ENCODE data around the gene SUCNR1. TPM values are rescaled to one million over a fixed set of nuclear protein-coding genes. Genes with fewer than 3 reads are reported as not detected.

Gene SUCNR1
- total and polyA plus RNA-seq, 2 of the 13 experiments (the other 11 are each of a cell fraction or from before 2014, with no cell fraction given): 0.03 TPM; not detected in 1

GRCh38 chr3:151852074-151852811, 21.2 kb upstream of the SUCNR1 start (continued):
- no peak for TF ChIP-seq HNF1B (CRISPR knock-in tag; IDR thresholded peaks at IDR 0.05)

GRCh38 chr3:151856118-151856517, 17.3 kb upstream of the SUCNR1 start:
- Histone ChIP-seq H3K27ac (ENCODE audit: extremely low read length, insufficient read depth, low read length) (no peak overlapping the region), H4K20me1 (ENCODE audit: insufficient read depth, low read length) (no peaks in the 10 kb centered on the region), H3K4me2 (ENCODE audit: low read depth, low read length) (no peak overlapping the region), H3K4me1 (ENCODE audit: insufficient read depth, low read length) (no peaks in the 10 kb centered on the region), H3K9ac (ENCODE audit: insufficient read depth, low read depth, low read length) (no peak overlapping the region), H2AFZ (ENCODE audit: low read length) (no peak overlapping the region), H3K9me3 (ENCODE audit: low read length) (no peaks in the 10 kb centered on the region), H3K27me3 (ENCODE audit: control insufficient read depth in 1 of 2, insufficient read depth in 2 of 2, low read length in 2 of 2) (no peaks in the 10 kb centered on the region), H3K79me2 (ENCODE audit: insufficient read depth, low read length) (no peaks in the 10 kb centered on the region), H3K4me3 (replicated peaks in 1 of 3; ENCODE audit: insufficient read depth in 1 of 3, low read depth in 2 of 3, low read length in 3 of 3) (no peak overlapping the region), H3K36me3 (replicated peaks in 1 of 2; ENCODE audit: control insufficient read depth in 1 of 2, insufficient read depth in 2 of 2, low read length in 2 of 2) (no peaks in the 10 kb centered on the region)
- no peak for ATAC-seq
- CTCF ChIA-PET (ENCODE audit: low intra/inter-chr PET ratio, low total read pairs): no interaction called here
- no peak for DNase-seq (ENCODE audit: low spot score)
- POLR2A ChIA-PET: no interaction called here
- BruUV-seq (replicated peaks): no TSS peak
- FAIRE-seq: no peak
- intact Hi-C loops (cut with micrococcal nuclease; ENCODE audit: unreplicated experiment) (no loop called here), in situ Hi-C loops (cut with HindIII; ENCODE audit: extremely low pct_ligation_motif_present, low pct_unique_long_range_greater_than_20kb) (no loop called here)
- 74% methylated on average over 3 of the region's 3 CpGs for WGBS (ENCODE audit: low lambda C conversion rate)
- TF ChIP-seq POLR2G (IDR thresholded peaks at IDR 0.05; ENCODE audit: low read depth, low read length) (no peak), ZNF3 (CRISPR knock-in tag; IDR thresholded peaks at IDR 0.05) (no peak), ZUFSP (CRISPR knock-in tag; IDR thresholded peaks at IDR 0.05; ENCODE audit: borderline replicate concordance) (no peak), NRL (CRISPR knock-in tag; IDR thresholded peaks at IDR 0.05; ENCODE audit: borderline replicate concordance) (no peak), ZNF33A (CRISPR knock-in tag; IDR thresholded peaks at IDR 0.05; ENCODE audit: borderline replicate concordance) (no peak), AKAP8 (CRISPR knock-in tag; IDR thresholded peaks at IDR 0.05) (no peak), SALL2 (CRISPR knock-in tag; IDR thresholded peaks at IDR 0.05) (no peak), MYPOP (CRISPR knock-in tag; IDR thresholded peaks at IDR 0.05) (no peak), ZNF224 (CRISPR knock-in tag; IDR thresholded peaks at IDR 0.05) (no peak), PTBP1 (IDR thresholded peaks at IDR 0.05; ENCODE audit: low read depth, low read length, poor library complexity, severe bottlenecking) (no peak), CTCF (CRISPR knock-in tag; IDR thresholded peaks at IDR 0.05) (no peak), PPARG (CRISPR knock-in tag; conservative IDR thresholded peaks at IDR 0.05) (no peak), ZBTB44 (CRISPR knock-in tag; IDR thresholded peaks at IDR 0.05) (no peak)
